ENCODE results near the gene PBXIP1. TPM values are rescaled to one million over a fixed set of nuclear protein-coding genes. Genes with fewer than 3 reads are reported as not detected.
"Not testable (repeated sequence)": the region's sequence is repeated elsewhere in the genome, so short reads cannot be mapped to it uniquely, and the experiment has no call there.

The PBXIP1 gene
- total RNA-seq, 8 experiments from 2014 or later = 12.4 to 156 (median 30.8) TPM

GRCh38 chr1:155000411-155000725 is 44.5 kb upstream of the PBXIP1 start:
- no peak for ATAC-seq (replicated peaks in 6 of 8)
- Histone ChIP-seq H3K4me3 (peak overlapping the region; percentile 49 to 74 (median 56)), H3K27ac (peak overlapping the region; percentile 86 to 87), H3K4me1 (replicated peaks in 1 of 2) (peaks cover 19 to 22% of the 10 kb centered on the region in 2 donors)
- in situ Hi-C loops (cut with MboI; ENCODE audit: low pct_unique_long_range_greater_than_20kb in 2 of 9, low sequenced_read_pairs in 9 of 9, unreplicated experiment in 9 of 9) = no loop called here
- WGBS, 10 experiments = 0% methylated on average over 1 to 4 of the region's 13 CpGs; no CpG with 5 or more reads in 7 of the 10 experiments

GRCh38 chr1:154999571-155000410 is 43.9 kb upstream of the PBXIP1 start:
- in situ Hi-C loops (cut with MboI; ENCODE audit: low pct_unique_long_range_greater_than_20kb in 2 of 9, low sequenced_read_pairs in 9 of 9, unreplicated experiment in 9 of 9) = no loop called here
- H3K27ac ChIP-seq = peak overlapping the region; percentile 86 to 87
- WGBS, 10 experiments = 0 to 6% (median 0%) methylated on average over 1 to 16 of the region's 50 CpGs; no CpG with 5 or more reads in 4 of the 10 experiments
- ATAC-seq (replicated peaks in 6 of 8) = no peak
- peaks cover 16% of the 10 kb centered on the region in 2 donors for H3K4me1 ChIP-seq (replicated peaks in 1 of 2)
- H3K4me3 ChIP-seq = peak overlapping the region; percentile 49 to 74 (median 56)

GRCh38 chr1:154998818-154999570 is 43.1 kb upstream of the PBXIP1 start:
- 0 to 43% (median 12%) methylated on average over 2 to 20 of the region's 40 CpGs; no CpG with 5 or more reads in 4 of the 10 experiments for WGBS, 10 experiments

GRCh38 chr1:154998201-154998780 is 42.4 kb upstream of the PBXIP1 start:
- WGBS, 10 experiments = 80 to 100% (median 90%) methylated on average over 1 to 8 of the region's 16 CpGs; no CpG with 5 or more reads in 5 of the 10 experiments
- ATAC-seq (replicated peaks in 6 of 8) = no peak
- in situ Hi-C loops (cut with MboI; ENCODE audit: low pct_unique_long_range_greater_than_20kb in 2 of 9, low sequenced_read_pairs in 9 of 9, unreplicated experiment in 9 of 9) = no loop called here
- Histone ChIP-seq H3K4me3 (no peak overlapping the region), H3K4me1 (replicated peaks in 1 of 2) (peaks cover 12 to 15% of the 10 kb centered on the region in 2 donors), H3K27ac (no peak overlapping the region)

More at GRCh38 chr1:154998818-154999570, 43.1 kb upstream of the PBXIP1 start:
- Histone ChIP-seq H3K4me1 (replicated peaks in 1 of 2) (peaks cover 8 to 9% of the 10 kb centered on the region in 2 donors), H3K27ac (peak overlapping the region in 1 of 2 donors; percentile 87), H3K4me3 (peak overlapping the region; percentile 49 to 74 (median 56))
- peak in 3 of 8 experiments; percentile 5 to 14 (median 8) for ATAC-seq (replicated peaks in 6 of 8)
- in situ Hi-C loops (cut with MboI; ENCODE audit: low pct_unique_long_range_greater_than_20kb in 2 of 9, low sequenced_read_pairs in 9 of 9, unreplicated experiment in 9 of 9) = no loop called here

GRCh38 chr1:154996966-154997701 is 41.2 kb upstream of the PBXIP1 start:
- Histone ChIP-seq H3K27ac (no peak overlapping the region), H3K4me3 (no peak overlapping the region), H3K4me1 (replicated peaks in 1 of 2) (peaks cover 17 to 22% of the 10 kb centered on the region in 2 donors)
- in situ Hi-C loops (cut with MboI; ENCODE audit: low pct_unique_long_range_greater_than_20kb in 2 of 9, low sequenced_read_pairs in 9 of 9, unreplicated experiment in 9 of 9) = no loop called here
- no peak for ATAC-seq (replicated peaks in 6 of 8)
- WGBS, 10 experiments = 66 to 100% (median 96%) methylated on average over 2 to 14 of the region's 15 CpGs; no CpG with 5 or more reads in 3 of the 10 experiments

- WGBS, 10 experiments = 0 to 78% (median 37%) methylated on average over 2 to 11 of the region's 13 CpGs
- H3K4me1 ChIP-seq (replicated peaks in 1 of 2) = peaks cover 17 to 22% of the 10 kb centered on the region in 2 donors
- H3K4me3 ChIP-seq; H3K27ac ChIP-seq; in situ Hi-C loops (cut with MboI; ENCODE audit: low pct_unique_long_range_greater_than_20kb in 2 of 9, low sequenced_read_pairs in 9 of 9, unreplicated experiment in 9 of 9): not testable (repeated sequence)
- ATAC-seq (replicated peaks in 6 of 8) = peak in 3 of 8 experiments; percentile 4 to 18 (median 6)
These were observed 39.5 kb upstream of the PBXIP1 start for GRCh38 chr1:154995301-154995983.

- no peak for ATAC-seq (replicated peaks in 6 of 8)
- H3K27ac ChIP-seq = no peak overlapping the region
- no peak overlapping the region for H3K4me3 ChIP-seq
- in situ Hi-C loops (cut with MboI; ENCODE audit: low pct_unique_long_range_greater_than_20kb in 2 of 9, low sequenced_read_pairs in 9 of 9, unreplicated experiment in 9 of 9) = no loop called here
- peaks cover 11 to 22% of the 10 kb centered on the region in 2 donors for H3K4me1 ChIP-seq (replicated peaks in 1 of 2)
- WGBS, 10 experiments = 16 to 93% (median 89%) methylated on average over 1 to 3 of the region's 3 CpGs; no CpG with 5 or more reads in 4 of the 10 experiments
These were observed 38.7 kb upstream of the PBXIP1 start for GRCh38 chr1:154994591-154994990.

- WGBS, 10 experiments = 11 to 83% (median 83%) methylated on average over 1 of the region's 1 CpG; no CpG with 5 or more reads in 5 of the 10 experiments
- H3K27ac ChIP-seq = no peak overlapping the region
- no peak overlapping the region for H3K4me3 ChIP-seq
- no peak for ATAC-seq (replicated peaks in 6 of 8)
- peaks cover 13 to 22% of the 10 kb centered on the region in 2 donors for H3K4me1 ChIP-seq (replicated peaks in 1 of 2)
- in situ Hi-C loops (cut with MboI; ENCODE audit: low pct_unique_long_range_greater_than_20kb in 2 of 9, low sequenced_read_pairs in 9 of 9, unreplicated experiment in 9 of 9) = no loop called here
These were observed 38.3 kb upstream of the PBXIP1 start for GRCh38 chr1:154994269-154994587.

GRCh38 chr1:154993572-154994268 is 37.8 kb upstream of the PBXIP1 start, which contains the start of gene LENEP:
Gene LENEP, plus strand, starts transcription at chr1:154993586. Its CDS starts 22 bp downstream, at chr1:154993608.
- H3K4me3 ChIP-seq = no peak within 1 kb of the TSS
- peaks cover 17 to 21% of the 10 kb centered on the region in 2 donors for H3K4me1 ChIP-seq (replicated peaks in 1 of 2)
- WGBS, 10 experiments = 50 to 100% (median 86%) methylated on average over 1 to 5 of the region's 8 CpGs; no CpG with 5 or more reads in 4 of the 10 experiments
- in situ Hi-C loops (cut with MboI; ENCODE audit: low pct_unique_long_range_greater_than_20kb in 2 of 9, low sequenced_read_pairs in 9 of 9, unreplicated experiment in 9 of 9) = no loop called here
- no peak for ATAC-seq (replicated peaks in 6 of 8)
- H3K27ac ChIP-seq = peak within 1 kb of the TSS in 1 of 2 donors; percentile 70

- peak; percentile 50 to 94 (median 90) for ATAC-seq (replicated peaks in 6 of 8)
These were observed 37.0 kb upstream of the PBXIP1 start for GRCh38 chr1:154992721-154993571.

GRCh38 chr1:154990276-154990675 is 34.4 kb upstream of the PBXIP1 start:
- Histone ChIP-seq H3K4me1 (replicated peaks in 1 of 2) (peaks cover 16 to 17% of the 10 kb centered on the region in 2 donors), H3K27ac (no peak overlapping the region), H3K4me3 (no peak overlapping the region)
- ATAC-seq (replicated peaks in 6 of 8) = no peak
- 80 to 100% (median 91%) methylated on average over 1 to 8 of the region's 8 CpGs; no CpG with 5 or more reads in 4 of the 10 experiments for WGBS, 10 experiments
- in situ Hi-C loops (cut with MboI; ENCODE audit: low pct_unique_long_range_greater_than_20kb in 2 of 9, low sequenced_read_pairs in 9 of 9, unreplicated experiment in 9 of 9) = no loop called here

More at GRCh38 chr1:154992721-154993571, 37.0 kb upstream of the PBXIP1 start:
- Histone ChIP-seq H3K4me1 (replicated peaks in 1 of 2) (peaks cover 17 to 19% of the 10 kb centered on the region in 2 donors), H3K4me3 (no peak overlapping the region), H3K27ac (peak overlapping the region in 1 of 2 donors; percentile 66)
- WGBS, 10 experiments = 38 to 100% (median 93%) methylated on average over 1 to 13 of the region's 14 CpGs; no CpG with 5 or more reads in 3 of the 10 experiments
- in situ Hi-C loops (cut with MboI; ENCODE audit: low pct_unique_long_range_greater_than_20kb in 2 of 9, low sequenced_read_pairs in 9 of 9, unreplicated experiment in 9 of 9) = no loop called here
